Globus pallidus (tissue), 1 donor: ENCODE measurements around the gene ZBTB17.
"Not testable (repeated sequence)": the region's sequence is repeated elsewhere in the genome, so short reads cannot be mapped to it uniquely, and the experiment has no call there.

Experiments used
- DNase-seq: peaks from one replicate; pipeline ENCODE4 v3.0.0-alpha.2; 2015; ENCODE audit warnings: low spot score

The ZBTB17 gene

DNA sequence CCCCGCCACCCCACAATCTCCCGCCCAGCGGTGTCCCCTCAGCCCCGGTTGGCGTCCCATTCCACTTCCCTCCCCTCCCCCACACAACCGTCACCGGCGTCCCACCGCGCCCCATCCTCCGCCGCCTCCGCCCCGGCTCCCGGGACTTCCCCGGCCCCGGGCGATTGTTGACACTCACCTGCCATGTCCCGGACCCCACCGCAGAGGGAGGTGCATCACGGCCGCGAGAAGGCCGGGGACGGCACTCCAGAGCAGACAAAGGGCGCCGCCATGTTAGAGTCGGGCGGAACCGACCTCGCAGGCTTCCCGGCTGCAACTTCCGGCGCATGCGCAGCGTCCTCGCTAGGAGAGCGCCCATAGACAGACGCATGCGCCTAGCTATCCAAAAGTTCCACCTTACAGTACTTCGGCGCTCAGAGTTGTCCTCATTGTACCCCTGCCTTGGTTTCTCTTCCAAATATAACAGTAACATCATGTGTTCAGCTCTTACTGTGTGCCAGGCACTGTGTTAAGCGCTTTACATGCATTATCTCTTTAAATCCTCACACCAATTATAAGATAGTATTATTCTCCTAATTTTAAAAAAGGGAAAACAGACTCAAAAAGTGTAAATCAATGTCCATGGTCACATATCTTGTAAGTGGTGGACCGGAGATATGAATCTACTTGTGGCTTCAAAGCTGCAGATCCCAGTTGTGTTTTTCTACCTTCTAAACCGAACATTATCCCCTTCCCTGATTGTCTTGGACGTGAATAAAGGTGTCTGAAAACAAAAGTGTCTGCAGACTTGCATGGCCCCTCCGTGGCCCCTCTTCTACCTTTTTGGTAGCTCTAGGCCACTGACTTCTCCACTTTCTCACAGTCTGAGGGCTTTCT lies at the start of gene ZBTB17:
Gene ZBTB17, minus strand, starts transcription at position 297 of the 876 bp plus-strand sequence. CDS start 27,606 bp downstream, outside the sequence.
- DNase-seq: peak; percentile 91

DNA sequence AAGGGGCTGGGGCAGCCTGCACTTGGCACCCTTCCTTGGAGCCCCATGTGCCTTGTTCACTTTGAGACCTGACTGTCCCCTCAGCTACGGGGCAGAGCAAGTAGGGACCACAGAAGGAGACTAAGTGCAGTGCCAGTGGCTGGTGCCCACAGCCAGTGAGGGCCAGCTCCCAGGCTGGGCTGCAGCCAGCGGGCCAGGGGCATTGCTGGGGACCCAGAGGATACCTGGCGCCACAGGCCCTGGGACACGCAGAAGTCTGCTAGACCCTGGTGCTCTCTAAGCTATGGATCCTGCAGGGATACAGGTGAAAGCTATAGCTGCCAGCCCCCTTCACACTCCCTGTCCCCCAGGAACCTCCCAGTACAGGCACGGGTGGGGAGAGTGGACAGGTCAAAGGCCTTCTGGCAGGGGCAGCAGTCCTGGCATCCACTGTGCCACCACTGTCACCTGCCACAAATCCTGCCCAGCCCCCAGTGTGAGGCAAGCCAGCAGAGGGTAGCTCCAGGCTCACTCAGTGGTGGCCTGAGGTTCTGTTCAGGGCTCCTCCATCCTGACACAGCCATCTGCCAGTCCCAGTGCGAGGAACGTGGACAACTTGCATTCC lies 47.3 kb upstream of the ZBTB17 start:
- DNase-seq: no peak

DNA sequence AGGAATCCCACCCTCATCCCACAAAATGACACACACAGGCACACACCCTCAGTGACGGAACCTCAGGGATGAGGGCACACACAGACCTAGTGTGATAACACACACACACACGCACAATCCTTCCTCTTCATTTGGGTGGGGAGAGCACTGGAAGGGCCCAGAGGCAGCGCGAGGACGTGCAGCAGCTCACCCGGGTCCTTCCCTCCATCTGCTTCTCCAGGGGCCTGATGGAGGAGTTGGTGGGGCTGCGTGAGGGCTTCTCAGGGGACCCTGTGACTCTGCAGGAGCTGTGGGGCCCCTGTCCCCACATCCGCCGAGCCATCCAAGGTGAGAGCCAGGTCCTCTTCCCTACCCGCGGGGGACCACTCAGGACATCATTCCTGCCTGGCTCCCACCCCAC lies 46.5 kb upstream of the ZBTB17 start:
- DNase-seq: no peak

DNA sequence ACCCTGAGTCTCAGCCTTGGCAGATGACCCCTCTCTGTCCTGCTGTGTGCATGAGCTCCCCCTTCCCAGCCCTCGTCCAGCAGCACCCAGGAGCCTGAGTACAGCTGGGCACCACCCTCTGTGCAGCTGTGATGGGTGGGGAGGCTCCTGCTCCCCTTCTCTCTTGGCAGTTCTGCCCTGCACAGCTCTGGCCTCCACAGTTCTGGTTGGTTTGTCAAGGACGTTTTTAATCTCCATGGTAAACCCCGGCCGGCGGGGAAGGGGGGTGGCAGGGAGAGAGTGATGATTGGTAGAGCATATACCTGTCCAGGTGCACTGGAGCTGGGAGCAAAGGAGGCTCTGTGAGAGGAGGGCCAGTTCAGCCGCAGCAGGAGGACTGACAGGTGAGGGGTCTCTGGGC lies 45.8 kb upstream of the ZBTB17 start, which contains the start of gene CLCNKA:
Gene CLCNKA, plus strand, starts transcription at position 356 of the 400 bp plus-strand sequence. CDS start 584 bp downstream, outside the sequence.
- no peak for DNase-seq

DNA sequence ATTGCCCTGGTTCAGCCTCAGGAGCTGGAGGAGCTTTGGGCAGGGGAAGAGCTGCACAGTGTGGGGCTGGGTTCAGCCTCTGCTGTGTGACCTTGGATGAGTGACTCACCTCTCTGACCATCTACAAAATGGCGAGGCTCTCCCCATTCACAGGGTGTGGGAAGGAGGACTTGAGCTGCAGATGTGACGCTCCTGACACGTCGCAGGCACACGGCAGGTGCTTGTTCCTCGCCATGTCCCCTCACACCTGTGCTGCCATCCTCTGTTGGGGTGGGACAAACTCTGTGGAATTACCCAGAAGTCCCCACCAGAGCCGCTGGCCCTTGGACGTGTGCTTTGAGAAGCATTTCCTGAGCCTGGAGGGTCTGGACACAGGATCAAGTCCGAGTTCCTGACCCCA lies 45.0 kb upstream of the ZBTB17 start:
- DNase-seq: not testable (repeated sequence)

DNA sequence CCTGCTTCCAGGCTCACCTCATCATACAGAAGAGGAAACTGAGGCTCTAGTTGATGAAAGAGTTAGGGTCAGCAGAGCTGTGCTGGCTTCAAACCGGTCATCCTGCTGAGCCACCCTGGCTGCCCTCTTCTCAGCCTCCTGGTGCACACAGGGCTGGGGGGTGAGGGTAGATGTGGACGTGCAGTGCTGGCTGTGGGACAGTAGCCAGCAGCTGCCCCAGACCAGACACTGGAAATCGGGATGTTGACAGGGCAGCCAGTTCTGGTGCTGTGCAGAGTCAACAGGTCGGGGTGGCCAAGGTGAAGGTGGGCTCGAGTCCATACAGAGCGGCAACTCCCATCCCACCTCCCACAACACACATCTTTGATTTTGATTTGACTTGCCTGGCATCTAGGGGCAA lies 44.4 kb upstream of the ZBTB17 start:
- DNase-seq: no peak

DNA sequence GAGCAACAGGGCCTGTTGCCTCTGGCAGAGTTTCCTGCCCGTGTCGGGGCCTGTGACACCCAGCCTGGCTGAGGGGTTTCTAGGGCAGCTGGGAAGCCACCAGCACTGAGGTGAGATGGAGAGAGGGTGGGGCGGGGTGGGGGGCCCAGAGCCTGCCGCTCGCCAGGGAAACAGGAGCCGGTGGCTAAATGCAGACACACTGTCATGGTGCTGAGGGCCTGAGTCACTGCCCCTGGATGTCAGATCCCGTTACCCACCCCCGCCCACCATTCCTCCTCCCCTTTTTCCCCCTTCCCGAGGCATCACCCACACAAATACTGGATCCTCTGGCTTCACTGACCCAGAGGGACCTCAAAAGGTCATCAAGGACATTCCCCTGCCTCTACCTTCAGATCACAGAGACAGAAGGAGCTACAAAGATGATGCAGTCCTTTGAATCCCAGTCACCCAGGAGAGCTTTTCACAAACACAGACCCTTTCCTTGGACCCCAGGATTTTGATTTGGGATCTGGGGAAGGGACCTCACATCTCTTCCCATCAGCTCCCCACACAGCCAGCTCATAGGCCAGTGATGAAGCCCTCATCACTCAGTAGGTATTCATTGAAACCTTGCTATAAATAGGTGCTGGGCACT lies 43.9 kb upstream of the ZBTB17 start:
- no peak for DNase-seq

DNA sequence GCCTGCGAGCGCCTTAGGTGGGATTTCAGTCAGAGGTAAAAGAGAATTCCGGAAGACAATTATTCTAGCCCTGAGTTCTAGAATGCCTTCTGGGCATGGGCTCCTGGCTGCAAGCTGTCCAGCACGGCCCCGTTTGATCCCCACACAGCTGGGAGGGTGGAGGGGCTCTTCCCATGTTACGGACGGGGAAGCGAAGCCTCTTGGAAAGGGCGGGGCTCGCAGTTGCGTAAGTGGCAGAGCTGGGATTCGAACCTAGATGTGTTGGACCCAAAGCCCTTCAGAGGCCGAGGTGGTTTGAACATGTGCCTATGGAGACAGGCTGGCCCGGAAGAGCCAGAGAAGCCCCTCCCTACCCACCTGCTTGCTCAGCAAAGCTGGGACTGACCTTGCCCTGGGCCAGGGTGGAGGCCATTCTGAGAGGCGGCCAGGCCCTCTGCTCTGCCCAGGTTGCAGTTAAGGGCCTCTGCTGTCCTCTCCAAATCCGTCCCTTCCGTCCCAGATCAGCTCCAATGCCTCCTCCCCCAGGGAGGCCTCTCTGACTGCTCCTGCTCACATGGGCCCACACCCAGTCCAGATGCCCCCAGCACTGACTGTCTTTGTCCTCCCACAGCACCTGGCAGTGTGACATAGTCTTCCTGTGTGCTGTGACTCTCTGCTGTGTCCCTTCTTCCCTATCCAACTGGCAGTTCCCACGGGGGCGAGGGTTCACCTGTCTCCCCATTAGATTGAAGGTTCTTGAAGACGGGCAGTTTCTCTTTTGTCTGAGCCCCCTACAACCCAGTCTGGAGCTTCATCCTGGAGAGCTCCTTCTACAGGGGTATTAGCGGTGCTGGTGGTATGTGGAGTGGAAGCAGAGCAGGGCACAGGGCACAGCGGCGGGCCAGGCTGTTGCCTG lies 43.1 kb upstream of the ZBTB17 start:
- no peak for DNase-seq

DNA sequence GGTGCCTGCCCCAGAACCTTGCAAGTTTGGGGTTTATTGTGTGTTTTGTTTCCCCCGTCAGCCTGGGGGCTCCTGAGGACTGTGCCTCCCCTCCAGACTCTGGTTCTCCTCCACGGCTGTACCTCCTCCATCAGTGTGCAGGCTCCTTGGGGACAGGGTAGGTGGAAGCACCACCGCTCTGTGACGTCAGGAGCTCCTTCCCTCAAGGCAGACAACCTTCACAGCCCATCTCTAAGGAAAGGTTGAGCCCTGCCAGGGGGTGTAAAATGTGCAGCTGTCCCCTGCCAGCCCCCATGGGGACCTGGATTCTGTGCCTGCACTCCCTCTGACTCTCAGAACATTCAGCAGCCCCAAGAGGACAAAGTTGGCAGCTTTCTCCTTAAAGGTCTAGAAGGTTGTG lies 42.4 kb upstream of the ZBTB17 start:
- no peak for DNase-seq

DNA sequence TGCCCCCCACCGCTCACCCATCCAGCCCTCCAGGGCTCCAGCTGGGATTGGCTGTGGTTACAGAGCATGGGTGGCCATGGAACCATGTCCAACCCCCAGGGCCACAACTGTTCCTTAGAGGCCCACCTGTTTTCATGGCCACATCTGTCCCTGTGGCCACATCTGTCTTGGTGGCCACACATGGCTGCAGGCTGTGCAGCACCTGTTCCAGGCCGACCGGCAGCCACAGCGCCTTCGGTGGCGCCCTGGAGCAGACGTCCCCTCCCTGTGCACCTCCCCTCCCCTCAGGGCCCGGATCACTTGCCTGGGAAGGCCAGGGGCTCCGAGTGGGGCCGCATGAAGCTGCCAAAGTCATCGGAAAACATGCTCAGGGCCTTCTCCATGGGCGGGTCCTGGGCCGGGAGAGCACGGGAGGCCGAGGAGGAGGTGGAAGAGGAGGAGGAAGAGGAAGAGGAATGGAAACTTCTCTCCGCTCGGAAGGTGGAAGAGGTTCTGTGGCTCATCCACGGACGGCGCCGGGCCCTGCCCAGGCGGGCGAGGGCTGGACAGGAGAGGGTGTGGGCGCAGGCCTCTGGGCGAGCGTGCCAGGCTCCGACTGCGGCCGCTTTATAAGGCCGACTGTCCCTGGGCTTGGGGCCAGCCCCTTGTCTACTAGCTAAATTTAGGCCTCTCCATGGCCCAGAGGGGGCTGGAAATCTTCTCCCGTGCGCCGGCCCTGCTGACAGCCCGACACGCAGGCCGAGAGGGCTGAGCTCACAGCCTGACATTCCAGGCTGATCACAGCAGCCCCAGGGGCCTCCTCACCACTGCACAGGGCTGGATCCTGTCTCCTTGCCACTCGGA lies 41.8 kb upstream of the ZBTB17 start, which contains the start of gene HSPB7:
Gene HSPB7, minus strand, starts transcription at position 583 of the 843 bp plus-strand sequence. Its CDS starts 80 bp downstream, at position 503.
- DNase-seq: no peak

DNA sequence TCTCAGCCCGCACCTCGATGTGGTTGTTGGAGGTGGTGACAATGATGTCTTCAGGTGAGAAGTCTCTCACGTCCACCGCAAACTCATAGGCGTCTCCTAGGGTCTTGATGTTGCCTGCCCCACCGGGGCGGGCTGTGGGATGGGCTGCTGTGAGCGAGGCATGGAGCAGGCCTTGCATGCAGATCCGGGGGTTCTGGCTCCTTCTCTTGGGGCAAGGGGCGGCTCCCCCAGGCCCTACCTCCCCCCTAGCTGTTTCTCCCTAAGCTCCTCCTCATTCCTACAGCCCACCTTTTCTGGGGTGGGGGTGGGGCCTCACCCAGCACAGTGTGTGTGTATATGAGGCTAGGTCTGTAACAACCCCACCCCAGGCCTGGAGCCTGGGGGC lies 41.2 kb upstream of the ZBTB17 start:
- no peak for DNase-seq

DNA sequence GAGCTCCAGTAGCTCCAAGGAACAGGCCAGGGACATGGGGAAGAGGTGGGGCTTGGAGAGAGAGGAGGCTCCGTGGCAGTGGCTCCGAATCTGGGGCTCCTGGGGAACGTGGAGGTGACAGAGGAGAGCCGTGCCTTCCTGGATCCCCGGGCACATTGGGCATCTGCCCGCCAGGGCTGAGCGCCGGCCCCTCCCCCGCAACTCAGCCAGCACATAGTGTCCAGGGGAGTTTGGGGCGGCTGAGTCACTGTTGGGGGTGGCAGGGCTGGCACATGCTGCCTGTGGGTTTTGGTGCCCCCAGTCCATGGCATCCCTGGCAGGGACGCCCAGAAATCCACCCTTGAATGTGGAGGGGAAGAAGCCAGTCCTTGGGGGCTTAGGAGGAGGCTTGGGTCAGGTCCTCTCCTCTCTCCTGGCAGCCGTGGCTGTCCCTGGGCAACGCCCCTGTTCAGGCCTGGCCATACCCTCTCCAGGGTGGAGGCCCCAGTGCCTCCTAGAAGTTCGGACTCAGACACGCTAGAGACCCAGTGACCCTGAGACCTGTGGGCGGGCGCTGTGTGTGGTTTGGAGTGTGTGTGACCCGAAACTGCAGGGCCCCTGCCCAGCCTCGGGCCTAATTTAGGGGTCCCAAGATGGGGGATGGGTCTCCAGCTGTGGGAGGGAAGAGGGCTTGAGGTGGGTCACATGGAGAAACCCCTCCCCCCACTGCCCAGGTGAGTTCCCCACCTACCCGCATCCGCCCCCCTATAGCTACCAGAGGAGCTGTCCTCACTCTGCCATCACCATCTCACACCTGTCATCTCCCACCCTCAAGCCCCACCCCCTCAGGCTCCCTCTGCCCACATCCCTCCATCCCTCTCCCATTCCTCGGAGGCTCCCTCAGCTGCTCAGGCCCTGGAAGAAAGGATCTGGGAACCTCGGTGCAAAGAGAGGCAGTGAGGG lies 40.3 kb upstream of the ZBTB17 start:
- no peak for DNase-seq

DNA sequence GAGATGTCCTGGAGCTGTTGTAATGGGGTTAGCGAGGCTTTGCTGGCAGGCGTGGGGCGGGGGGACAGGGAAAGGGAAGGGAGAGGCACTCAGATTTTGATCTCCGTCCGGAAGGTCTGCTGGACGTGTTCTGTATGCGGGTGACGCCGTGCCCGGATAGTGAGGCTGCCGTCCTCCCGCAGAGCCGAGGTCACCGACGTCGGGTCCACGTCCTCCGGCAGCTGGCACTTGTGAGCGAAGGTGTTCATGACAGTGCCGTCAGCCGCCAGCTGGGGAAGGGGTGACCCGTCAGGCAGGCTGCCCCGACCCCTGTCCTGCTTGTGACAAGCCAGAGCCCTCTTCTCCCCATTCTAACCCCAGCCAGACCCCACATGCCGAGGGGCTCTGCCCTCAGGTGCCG lies 39.6 kb upstream of the ZBTB17 start:
- no peak for DNase-seq

DNA sequence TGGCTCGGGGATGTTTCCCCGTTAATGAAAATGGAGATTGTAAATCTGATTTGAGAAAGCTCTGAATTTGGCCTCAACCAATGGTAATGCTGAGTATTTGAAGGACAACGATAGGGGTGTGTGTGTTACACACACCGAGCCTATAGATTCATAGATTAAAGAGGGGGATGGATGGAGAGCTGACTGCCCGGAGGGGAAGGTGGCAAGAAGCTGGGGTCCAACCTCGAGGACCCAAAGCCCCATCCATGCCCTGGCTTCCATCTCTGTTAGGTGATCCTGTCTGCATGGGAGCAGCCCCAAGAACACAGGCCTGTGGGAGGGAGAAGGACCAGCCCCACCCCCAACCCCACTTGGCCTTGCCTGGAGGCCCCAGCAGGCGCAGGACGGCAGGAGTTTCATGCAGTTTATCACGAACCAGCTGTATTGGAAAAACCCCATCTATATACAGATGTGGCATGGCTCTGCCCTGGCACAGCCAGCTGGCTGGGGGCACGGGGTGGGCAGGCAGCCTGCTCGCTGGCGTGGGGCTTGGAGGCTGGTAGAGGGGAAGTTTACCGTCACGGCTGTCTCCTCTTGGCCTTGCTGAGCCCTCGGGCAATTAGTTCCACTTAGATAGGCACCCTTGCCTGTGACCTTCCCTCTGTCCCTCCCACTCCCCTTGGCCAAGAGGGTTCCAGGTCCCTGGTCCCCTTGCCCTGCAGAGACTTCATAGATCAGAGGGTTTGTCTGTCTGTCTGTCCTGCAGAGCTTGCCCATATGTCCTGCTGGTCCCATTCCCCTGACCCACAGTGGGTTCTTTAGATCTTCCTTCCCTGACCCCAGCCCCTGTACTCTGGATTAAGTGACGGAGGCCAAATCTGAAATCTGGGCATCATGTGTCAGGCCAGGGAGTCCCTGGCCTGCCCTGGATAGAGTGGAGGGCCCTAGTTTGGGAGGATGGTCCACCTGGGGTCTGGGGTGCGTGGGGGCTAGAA lies 38.9 kb upstream of the ZBTB17 start:
- no peak for DNase-seq

DNA sequence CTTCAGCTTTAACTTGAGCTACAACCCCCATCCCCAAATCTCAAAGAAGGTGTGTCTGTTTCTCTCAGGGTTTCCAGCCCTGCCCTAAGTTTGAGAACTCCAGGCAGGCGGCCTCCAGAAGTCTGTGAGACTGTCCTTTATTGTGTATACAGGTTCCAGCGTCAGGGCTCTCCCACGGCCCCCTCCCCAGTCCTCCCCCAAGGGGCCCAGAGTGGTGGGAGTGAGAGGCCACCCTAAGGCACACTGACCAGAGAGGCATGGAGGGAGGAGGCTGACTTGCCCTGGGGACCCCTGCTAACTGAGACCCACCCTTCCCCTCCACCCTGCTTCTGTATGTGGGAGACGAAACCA lies 38.0 kb upstream of the ZBTB17 start:
- DNase-seq: no peak

DNA sequence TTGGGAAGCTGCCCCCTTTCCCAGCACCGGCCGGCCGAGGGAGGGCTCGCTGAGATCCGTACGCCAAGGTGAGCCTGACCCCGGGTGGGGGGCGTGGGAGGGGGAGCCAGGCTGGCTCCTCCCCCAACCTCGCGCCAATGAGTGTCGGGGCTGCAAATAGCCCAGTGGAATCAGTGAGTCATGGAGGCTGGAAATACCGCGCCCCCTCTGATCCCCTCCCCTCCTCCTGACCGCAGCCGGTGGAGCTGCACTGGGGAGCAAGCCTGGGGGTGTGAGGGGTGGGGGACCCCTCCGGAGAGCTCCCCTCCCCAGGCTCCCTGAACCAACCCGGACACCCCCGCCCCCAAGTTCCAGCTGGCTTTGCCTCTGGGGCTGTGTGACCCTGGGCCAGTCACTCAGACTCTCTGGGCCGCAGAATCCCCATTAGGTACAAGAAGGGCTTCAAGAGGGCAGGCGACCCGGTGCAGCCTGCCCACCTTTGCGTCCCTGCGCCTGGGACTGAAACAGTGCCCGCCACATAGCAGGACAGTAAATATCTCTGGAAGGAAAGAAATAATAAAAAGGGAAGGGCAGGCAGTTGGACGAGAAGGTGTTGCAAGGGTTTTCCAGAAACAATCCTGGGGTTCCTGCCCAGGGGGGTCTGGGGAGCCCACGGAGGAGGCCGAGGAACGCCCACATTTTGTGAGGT lies 37.5 kb upstream of the ZBTB17 start:
- DNase-seq: no peak

DNA sequence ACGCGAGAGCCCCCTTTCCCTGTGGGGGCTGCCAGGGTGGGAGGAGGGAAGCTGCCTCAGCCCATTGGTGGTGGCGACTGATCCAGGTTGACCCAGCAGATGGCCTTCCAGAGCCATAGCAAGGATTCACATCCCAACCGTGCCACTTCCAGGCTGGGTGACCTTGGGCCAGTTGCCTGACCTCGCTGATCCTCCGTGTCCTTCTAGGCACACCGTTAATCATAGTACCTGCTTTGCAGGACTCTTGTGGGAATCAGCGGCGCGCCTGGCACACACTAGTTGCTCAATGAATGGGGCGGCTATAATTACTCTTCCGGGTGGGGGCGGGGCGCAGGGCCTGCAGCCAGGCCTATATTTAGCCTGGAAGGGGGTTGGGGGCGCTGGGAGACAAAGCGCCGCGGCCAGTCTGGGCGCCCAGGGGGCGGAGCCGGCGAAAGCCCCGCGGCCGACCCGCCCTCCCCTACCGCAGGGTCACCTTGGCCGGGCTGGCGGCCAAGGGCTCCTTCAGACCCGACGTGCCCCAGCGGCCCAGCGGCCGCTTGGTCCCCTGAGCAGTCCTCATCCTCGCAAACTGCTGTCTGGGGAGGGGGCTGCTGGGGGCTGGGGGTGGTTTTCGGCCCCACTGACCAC lies 36.8 kb upstream of the ZBTB17 start:
- DNase-seq: no peak
